GM19467 (cell line): Measurements from ENCODE around the gene TSR1.

Experiments
- ATAC-seq: cut with Tn5 transposase; IDR thresholded peaks from one replicate; pipeline ENCODE4 v1.9.1; 2021; ENCODE audit warnings: mild to moderate bottlenecking, moderate library complexity; ENCODE audit not compliant: unreplicated experiment

The TSR1 gene

DNA sequence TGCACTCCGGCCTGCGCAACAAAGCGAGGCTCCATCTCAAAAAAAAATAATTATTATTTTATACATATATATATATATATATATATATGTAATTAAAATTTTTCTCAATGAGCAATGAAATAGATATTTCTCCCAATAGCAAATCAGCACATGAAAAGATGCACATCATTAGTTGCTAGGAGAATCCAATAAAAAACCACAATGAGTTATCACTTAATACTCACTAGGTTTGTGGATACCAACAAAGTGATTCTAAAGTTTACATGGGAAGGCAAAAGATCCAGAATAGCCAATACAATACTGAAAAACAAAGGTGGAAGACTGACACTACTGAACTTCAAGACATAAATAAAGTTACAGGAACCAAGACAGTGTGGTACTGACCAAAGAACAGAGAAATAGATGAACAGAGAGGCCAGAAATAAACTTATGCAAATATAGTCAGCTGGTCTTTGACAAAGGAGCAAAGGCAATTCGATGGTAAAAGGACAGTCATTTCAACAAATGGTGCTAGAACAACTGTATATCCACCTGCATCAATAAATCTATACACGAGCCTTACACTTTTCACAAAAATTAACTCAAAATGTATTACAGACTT is 46.3 kb downstream of the TSR1 start:
- ATAC-seq = no peak

DNA sequence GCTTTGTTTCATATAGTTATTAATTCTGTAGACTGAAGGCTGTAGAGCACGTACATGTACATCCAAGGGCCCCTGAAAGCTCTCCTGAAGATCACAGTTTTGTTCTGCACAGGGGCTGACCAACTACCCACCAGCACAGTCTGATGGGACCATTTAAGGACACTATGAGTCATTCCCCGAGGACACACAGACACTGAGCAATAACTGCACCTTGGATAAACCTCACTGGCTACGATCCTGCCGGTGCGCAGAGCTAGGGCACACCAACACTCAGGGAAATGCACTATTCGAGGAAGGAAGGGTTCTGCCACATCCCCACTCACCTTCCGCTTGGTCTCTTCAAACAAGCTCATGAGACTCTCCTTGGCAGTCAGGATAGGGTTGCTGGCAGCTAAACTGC is 53.0 kb downstream of the TSR1 start:
- ATAC-seq = no peak

DNA sequence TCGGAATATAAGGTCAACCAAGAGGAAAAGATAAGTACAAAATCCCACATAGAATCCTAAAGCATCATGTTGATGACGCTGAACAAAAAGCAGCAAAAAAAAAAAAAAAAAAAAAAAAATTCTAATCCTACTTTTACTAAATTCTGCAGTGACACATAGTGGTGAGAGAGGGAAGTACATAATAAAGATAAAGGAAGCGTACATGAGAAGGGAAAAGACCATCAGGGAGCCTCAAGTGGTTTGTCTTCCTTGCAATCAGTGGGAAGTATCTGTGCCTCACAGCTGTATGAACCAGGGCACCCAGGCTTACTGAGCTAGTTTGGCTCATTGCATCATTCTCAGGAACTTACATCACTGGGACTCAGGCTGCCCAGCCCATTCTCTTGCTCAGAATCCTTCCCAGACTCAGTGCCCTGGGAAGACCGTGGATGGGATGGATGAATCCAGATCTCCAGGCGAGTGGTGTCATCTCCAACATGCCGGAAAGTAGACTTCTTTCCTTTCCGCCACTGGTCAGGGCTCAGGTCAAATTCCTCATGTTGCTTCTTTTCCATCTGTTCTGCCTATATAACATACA is 53.9 kb downstream of the TSR1 start:
- no peak for ATAC-seq

GRCh38 chr17:2279707-2280106 is 56.5 kb downstream of the TSR1 start:
- no peak for ATAC-seq

- no peak for ATAC-seq
These were observed 58.7 kb downstream of the TSR1 start for GRCh38 chr17:2277429-2278170.

DNA sequence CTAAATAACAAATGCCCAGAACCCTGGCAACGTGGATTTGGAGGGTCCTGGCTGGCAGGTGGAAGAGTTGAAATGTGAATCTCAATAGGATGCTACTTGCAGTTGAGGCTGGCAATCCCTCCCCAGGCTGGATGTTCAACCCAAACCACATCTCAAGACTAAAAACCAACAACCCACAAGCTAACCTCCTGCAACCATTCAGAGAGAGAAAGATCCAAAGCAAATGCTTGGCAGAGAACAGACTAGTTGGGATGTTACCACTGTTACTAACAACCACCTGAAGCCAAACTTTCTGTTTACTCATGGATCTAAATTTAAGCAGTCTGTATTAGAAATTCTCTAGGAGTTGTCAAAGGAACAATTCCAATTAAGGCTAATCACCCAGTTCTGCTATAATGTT is 60.5 kb downstream of the TSR1 start:
- no peak for ATAC-seq

- ATAC-seq = no peak
These were observed 61.8 kb downstream of the TSR1 start for GRCh38 chr17:2274414-2274813.
